ELR (cell line): ENCODE data around the gene DCUN1D3.
A peak's percentile ranks its signal among the peaks of the same experiment; 100 is the strongest.
"Not testable (repeated sequence)": the region's sequence is repeated elsewhere in the genome, so short reads cannot be mapped to it uniquely, and the experiment has no call there.

Source experiments
- DNase-seq: peaks from one replicate; pipeline ENCODE4 v3.0.0-alpha.2; 2015; ENCODE audit warnings: low read depth

The DCUN1D3 gene

GRCh38 chr16:20862162-20862960 is 37.8 kb downstream of the DCUN1D3 start:
- no peak for DNase-seq

GRCh38 chr16:20860995-20861394 is 39.2 kb downstream of the DCUN1D3 start:
- DNase-seq, result not testable (repeated sequence)

DNA sequence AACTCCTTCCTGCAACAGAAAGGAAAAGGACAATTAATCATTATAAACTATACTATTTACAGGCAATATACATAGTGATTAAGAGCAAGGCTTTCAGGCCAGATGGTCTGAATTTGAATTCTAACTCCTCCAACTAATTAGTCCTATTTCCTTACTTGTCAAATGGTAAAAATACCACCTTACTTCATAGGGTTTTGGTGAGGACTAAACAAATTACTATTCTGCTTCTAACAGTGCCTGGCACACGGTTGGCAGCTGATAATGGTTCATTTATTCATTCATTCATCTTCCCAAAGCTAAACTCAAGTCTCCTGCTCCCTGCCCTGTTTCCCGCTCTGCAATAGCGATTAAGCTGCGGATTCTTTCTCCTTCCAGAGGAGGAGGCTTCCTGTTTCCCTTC is 39.8 kb downstream of the DCUN1D3 start:
- DNase-seq, result no peak

DNA sequence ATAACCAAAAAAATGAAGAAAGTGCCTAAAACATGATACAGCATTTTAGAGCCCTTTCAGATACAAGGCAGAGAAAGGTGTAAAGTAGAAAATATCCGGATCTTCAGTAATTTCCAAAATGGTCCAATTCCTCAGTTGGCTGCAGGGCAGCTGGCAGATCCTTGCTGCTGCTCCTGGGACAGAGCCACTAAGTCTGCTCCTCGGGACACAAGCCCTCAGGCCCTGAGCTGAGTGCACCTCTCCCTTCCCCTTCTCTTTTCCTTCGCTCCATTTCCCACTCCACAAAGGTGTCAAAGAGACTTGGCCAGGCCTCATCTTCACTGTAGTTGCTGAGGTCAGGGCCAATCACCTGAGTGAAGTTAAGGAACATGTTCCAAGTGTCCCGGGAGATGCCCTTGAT is 40.5 kb downstream of the DCUN1D3 start:
- DNase-seq, result no peak

DNA sequence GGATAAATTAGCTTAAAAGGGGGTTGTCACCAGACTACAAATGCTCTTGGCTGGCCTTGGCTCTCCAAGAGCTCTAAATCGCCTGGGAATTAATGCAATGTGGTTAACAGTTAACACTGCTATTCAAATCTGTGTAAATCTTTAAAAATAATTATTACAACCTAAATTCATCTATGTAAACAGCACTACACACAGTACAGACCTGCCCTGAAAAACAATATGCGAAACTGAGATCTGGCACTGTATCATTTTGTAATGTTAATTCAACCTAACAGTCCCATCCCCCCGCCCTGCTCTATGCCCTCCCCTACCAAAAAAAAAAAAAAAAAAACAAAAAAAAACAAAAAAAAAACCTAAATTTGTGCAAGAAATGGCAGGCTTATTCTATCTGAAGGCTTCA is 40.9 kb downstream of the DCUN1D3 start:
- no peak for DNase-seq

DNA sequence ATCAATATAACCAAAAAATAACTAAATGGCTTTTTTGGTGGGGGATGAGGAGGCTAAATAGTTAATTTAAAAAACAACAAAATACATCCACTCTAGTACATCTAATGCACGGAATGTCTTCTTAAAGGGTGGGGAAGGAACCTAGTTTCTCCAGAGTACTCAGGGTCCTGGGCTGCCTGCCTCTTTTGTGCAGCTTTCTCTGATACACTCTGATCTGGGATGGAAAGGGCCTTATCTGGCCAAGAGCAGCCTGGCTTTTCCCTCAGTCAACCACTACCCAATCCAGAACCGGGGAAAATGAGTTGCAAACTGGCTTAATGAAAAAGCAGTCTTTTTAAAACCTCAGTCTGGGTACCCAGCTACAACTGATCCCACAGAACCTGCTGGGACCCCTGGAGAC is 42.9 kb downstream of the DCUN1D3 start:
- no peak for DNase-seq

- DNase-seq, result no peak
Measured at GRCh38 chr16:20854963-20855362, 45.2 kb downstream of the DCUN1D3 start.

- peak; percentile 22 for DNase-seq
Measured at GRCh38 chr16:20853981-20854620, 46.1 kb downstream of the DCUN1D3 start.

DNA sequence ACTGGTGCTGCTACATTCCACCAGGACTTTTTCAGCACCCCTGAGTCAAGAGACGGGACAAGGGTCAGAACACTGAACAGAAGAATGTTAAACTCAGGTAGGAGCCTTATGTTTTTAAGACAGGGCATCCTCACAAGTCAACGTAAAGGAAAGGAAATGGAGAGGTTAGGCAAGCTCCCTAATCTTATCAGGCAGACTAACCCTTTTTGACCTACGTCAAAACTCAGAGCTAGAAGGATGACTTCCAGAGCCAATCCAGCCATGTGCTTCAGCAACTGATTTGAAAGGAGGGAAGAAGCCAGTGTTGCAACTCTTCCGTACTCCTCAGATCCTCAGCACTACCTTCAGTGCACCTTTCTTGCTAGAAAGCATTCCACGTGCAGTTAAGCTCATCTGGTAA is 47.0 kb downstream of the DCUN1D3 start:
- no peak for DNase-seq

DNA sequence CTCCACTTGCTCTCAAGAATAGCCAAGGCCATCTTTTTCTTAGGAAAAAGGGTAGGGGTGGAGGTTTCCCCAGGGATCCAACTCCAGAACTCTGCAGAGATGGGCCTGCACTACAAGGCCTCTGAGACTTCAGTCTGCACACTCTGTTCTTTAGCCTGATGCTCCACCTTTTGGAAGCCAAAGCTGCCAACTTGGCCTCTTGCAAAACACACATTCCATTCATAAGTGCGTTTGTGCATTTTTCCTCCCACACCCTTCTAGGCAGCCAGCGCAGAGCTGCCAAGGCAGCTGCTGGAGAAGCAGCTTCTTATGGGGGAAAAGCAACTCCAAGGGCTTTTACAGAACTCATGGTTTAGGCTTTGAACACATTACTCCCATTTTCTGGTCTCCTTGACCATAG is 48.6 kb downstream of the DCUN1D3 start:
- DNase-seq, result peak; percentile 68

DNA sequence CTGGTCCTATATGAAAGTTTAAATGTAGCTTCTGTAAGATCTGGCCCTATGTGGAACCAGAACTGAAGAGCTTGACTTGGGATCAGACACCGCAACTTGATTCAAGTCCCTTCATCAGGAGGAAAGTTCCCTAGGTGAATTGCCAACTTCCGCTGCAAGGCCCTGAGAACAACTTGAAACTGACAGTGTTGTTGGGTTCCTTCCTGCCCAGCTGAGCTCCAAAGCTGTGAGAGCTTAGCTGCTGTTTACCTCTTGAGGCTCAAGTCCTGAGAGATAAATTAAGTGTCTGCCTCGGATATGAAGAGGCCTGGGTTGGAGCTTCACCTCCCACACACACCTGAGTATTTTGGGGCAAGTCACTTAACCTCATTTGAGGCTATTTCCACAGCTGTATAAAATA is 49.2 kb downstream of the DCUN1D3 start:
- no peak for DNase-seq

DNA sequence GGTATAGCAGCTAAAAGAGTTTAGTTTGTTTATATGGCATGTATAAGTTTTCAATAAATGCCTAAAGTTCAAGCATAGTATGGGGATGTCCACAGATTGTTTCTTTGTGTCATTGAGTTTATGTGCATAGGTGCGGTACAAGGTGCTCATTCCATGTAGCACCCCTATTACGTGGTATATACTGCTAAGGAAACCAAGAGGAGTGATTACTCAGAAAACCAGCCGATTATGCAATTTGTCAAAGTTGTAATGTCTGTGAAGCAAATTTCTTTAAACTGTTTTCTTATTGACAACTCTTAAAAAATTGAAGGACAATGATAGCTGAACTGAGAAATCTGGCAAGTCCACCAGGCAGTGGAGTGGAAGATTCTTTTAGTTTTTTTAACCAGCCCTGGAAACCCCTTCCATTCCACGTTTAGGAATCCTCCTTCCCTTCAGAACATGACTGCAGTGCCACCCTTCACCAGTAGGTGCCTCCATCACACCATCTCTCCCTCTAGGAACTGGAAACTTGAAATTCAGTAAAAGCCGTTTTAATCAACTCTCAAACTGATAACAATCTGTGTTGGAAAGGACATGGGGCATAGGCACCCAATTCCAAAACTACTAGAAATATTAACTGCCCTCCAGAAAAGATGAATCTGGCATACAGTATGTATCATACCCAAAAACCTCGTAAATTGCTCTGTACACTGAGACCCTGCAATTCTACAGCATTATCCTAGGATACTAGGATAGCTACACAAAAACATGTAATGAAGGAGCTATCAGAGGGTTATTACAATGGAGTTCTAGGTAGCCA is 50.4 kb downstream of the DCUN1D3 start:
- DNase-seq, result peak; percentile 71

GRCh38 chr16:20847550-20847949 is 52.6 kb downstream of the DCUN1D3 start:
- DNase-seq, result no peak

GRCh38 chr16:20846551-20846950 is 53.6 kb downstream of the DCUN1D3 start:
- DNase-seq, result no peak

- DNase-seq, result no peak
Measured at GRCh38 chr16:20846030-20846429, 54.1 kb downstream of the DCUN1D3 start.

DNA sequence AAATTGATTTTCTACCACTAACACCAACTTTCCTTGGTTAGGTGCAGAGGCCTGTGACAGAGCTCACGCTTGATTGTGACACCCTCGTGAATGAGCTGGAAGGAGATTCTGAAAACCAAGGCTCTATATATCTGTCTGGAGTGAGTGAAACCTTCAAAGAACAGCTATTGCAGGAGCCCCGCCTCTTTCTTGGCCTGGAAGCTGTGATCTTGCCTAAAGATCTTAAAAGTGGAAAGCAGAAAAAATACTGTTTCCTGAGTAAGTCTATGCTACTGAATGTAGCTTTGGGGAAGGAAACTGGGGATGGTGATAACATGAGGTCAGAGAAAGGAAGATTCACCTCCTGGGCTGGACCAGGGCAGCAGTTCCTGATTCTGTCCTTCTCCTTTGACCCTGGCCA is 55.6 kb downstream of the DCUN1D3 start:
- DNase-seq, result no peak

DNA sequence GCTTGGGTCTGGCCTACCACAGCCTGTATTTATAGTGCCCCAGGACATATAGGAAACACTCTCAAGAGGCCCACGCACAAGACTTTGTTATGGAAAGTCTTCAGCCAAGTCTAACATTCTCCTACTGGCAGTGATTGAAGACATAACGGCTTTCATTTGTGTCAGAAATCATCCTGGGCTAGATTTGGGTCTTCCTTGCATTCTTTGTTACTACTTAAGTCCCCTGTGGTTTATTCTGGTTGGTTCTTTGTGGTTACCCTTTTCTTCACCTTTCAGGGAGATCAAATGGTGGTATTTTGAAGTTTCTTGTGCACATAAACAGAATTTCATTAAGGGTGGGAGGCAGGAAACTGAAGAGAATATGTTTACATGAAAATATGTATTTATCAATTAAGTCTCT is 56.1 kb downstream of the DCUN1D3 start:
- DNase-seq, result no peak

DNA sequence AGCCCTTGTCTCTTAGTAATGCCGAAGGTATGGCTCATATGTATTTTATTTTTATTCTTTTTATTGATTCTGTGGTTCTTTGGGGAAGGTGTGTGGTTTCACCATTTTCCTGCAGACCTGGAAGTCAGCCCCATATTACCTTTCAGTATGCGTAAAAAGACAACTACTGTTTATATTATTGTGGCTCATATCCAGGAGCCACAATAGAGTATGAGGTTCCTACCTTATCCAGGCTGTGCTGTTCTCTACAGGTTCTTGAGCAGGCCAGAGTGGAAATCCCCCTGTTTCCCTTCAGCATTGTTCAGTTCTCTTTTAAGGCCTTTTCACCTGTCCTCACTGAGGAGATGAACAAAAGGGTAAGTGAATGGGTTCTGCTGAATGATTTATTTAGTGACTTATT is 60.7 kb downstream of the DCUN1D3 start:
- DNase-seq, result no peak

DNA sequence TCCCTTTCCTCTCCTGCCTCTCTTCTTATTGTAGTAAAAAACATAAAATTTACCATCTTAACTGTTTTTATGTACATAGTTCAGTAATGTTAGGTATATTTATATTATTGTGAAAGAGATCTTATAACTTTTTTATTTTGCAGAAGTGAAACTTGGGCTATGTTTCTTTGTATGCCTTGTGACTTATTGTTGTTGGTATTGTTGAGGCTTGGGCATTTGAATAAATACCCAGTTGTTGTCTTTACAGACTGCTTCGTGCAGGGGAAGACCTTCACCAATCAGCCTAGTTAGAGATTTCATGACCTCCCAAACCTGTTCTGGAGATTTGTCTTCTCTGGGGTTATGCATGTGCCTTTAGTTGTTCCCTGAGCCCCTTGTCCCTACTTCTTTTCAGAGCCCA is 61.9 kb downstream of the DCUN1D3 start:
- no peak for DNase-seq

- DNase-seq, result no peak
Measured at GRCh38 chr16:20833086-20833485, 67.1 kb downstream of the DCUN1D3 start.

DNA sequence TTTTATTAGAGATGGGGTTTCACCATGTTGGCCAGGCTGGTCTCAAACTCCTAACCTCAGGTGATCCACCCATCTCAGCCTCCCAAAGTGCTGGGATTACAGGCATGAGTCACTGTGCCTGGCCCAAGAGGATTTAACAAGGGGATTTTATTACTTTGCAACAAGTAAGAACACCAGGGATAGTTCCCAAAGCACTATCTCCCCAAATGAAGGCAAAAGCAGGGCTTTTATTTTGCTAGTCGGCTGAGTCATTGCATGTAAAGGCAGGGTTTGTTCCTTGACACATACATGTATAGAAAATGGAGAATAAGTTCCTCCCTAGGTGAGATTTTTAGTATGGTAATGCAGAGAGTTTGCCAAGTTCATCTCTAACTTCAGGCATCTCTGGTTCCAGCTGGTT is 69.8 kb downstream of the DCUN1D3 start:
- DNase-seq, result no peak

DNA sequence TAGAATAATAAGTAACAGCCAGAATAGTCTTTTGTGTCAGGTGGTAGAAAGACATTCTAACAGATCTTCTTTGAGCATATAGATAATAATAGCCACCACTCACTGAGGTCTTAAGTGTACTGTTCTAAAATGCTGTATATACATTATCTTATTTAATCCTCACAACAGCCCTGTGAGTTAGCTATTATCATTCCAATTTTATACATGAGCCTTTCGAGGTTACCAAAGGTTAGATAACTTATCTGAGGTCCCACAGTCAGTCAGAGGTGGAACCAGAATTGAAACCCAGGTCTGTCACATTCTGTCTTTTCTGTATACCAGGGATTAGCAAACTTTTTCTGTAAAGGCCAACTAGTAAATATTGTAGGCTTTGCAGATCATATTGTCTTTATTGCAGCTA is 70.6 kb downstream of the DCUN1D3 start:
- DNase-seq, result no peak

- DNase-seq, result no peak
Measured at GRCh38 chr16:20826039-20826566, 74.1 kb downstream of the DCUN1D3 start.
